H1 (cell line): ENCODE measurements around the gene SLC22A25. TPM values are rescaled to one million over a fixed set of nuclear protein-coding genes. Genes with fewer than 3 reads are reported as not detected.

ENCODE experiments used
- BRCA1 ChIP-seq: IDR thresholded peaks from 2 replicates; pipeline ENCODE4 v1.6.1; 2012; ENCODE audit warnings: low read depth, low read length, improper control_type of control experiment
- CHD2 ChIP-seq: IDR thresholded peaks from 2 replicates; pipeline ENCODE4 v1.6.1; 2012; ENCODE audit warnings: low read length, improper control_type of control experiment
- HDAC6 ChIP-seq: IDR thresholded peaks from one replicate; pipeline ENCODE4 v1.7.1; 2012; ENCODE audit warnings: low read depth, mild to moderate bottlenecking, inconsistent platforms, low read length, moderate library complexity
- NANOG ChIP-seq: IDR thresholded peaks from 2 replicates; pipeline ENCODE4 v1.6.1; 2011; ENCODE audit warnings: low read length, low read depth, mild to moderate bottlenecking, inconsistent platforms; ENCODE audit not compliant: insufficient read depth, poor library complexity, severe bottlenecking
- POU5F1 ChIP-seq: IDR thresholded peaks from 2 replicates; pipeline ENCODE4 v1.6.1; 2011; ENCODE audit warnings: low read depth, mild to moderate bottlenecking, low read length, moderate library complexity
- RBBP5 ChIP-seq: IDR thresholded peaks from 2 replicates; pipeline ENCODE4 v1.7.1; 2012; ENCODE audit warnings: low read depth, mild to moderate bottlenecking, inconsistent platforms, low read length, moderate library complexity, borderline replicate concordance
- SP2 ChIP-seq: IDR thresholded peaks from 2 replicates; pipeline ENCODE4 v1.6.1; 2012; ENCODE audit warnings: mild to moderate bottlenecking, low read length, inconsistent platforms
- TCF12 ChIP-seq: IDR thresholded peaks from 2 replicates; pipeline ENCODE4 v1.6.1; 2011; ENCODE audit warnings: low read depth, mild to moderate bottlenecking, low read length
- polyA plus RNA-seq, 7 experiments: library from polyadenylated mRNA; depleted of rRNA in 3 of 7; stranded (reverse) in 5 of 7; unstranded in 2 of 7; fragments of >200 nt in 5 of 7; fragments of 200-250 nt in 2 of 7; gene quantifications; 1 replicate in 5 of 7; 2 replicates in 1 of 7; 4 replicates in 1 of 7; pipeline versions ENCODE4 v1.2.1 to v1.2.3, GENCODE V29; 2011 to 2013; ENCODE audit warnings: missing spikeins in 2 of 7, mixed read lengths in 2 of 7
- total RNA-seq: library from RNA; stranded (reverse); fragmentation: NEBNext Ultra II Directional; extraction: Animal tissue kit (Norgen Biotek cat#: 25700); gene quantifications from 2 replicates; pipeline ENCODE4 v1.2.1, GENCODE V29; 2021

The SLC22A25 gene
- total and polyA plus RNA-seq, 2 of the 8 experiments (the other 6 are each of a cell fraction or from before 2014, with no cell fraction given) = not detected

GRCh38 chr11:63229815-63230214, 13.6 kb downstream of the SLC22A25 start (continued):
- TF ChIP-seq SP2 (no peak), NANOG (no peak), TCF12 (no peak), POU5F1 (no peak), CHD2 (no peak), RBBP5 (no peak), BRCA1 (no peak), HDAC6 (no peak)
- TF ChIP-seq, all 59 proteins: peak for 0
